Upper lobe of left lung (tissue), 6 donors: ENCODE data around the gene CST7. TPM values are rescaled to one million over a fixed set of nuclear protein-coding genes. Genes with fewer than 3 reads are reported as not detected.

Source experiments
- ATAC-seq, 2 donors: fragments of 200-7000 bp; cut with Tn5 transposase; one replicate each; pipeline ENCODE4 v1.9.1; 2022; ENCODE audit warnings: mild to moderate bottlenecking in 2 of 2, moderate library complexity in 2 of 2; ENCODE audit not compliant: low FRiP score in 2 of 2
- DNase-seq, 2 donors: peaks; one replicate each; pipeline ENCODE4 v3.0.0-alpha.2; 2019 to 2020
- H3K27ac ChIP-seq, 4 donors: fragments of 200-600 bp; sonication (generic); one replicate each; pipeline ENCODE4 v1.5.1; 2016 to 2019
- H3K27me3 ChIP-seq, 4 donors: fragments of 200-600 bp; sonication (generic); one replicate each; pipeline ENCODE4 v1.5.1; 2017 to 2019
- H3K36me3 ChIP-seq, 4 donors: fragments of 200-600 bp; sonication (generic); one replicate each; pipeline ENCODE4 v1.5.1; 2016 to 2019
- H3K4me1 ChIP-seq, 4 donors: fragments of 200-600 bp; sonication (generic); one replicate each; pipeline ENCODE4 v1.5.1; 2018 to 2019
- H3K4me3 ChIP-seq, 4 donors: fragments of 200-600 bp; sonication (generic); one replicate each; pipeline ENCODE4 v1.5.1; 2017 to 2019; ENCODE audit warnings: mild to moderate bottlenecking in 2 of 4, moderate library complexity in 1 of 4
- H3K9me3 ChIP-seq, 4 donors: fragments of 200-600 bp; sonication (generic); one replicate each; pipeline ENCODE4 v1.5.1; 2018 to 2019
- EP300 ChIP-seq, 4 donors: sonication (generic); formaldehyde crosslinking; IDR thresholded peaks; one replicate each; pipeline ENCODE4 v1.5.1; 2017; ENCODE audit warnings: antibody characterized with exemption in 4 of 4, control low read depth in 2 of 4
- POLR2A ChIP-seq, 4 donors: fragments of 450-650 bp; IDR thresholded peaks; one replicate each; pipeline ENCODE4 v1.5.1; 2016 to 2017; ENCODE audit warnings: antibody characterized with exemption in 4 of 4, mild to moderate bottlenecking in 2 of 4
- POLR2AphosphoS5 ChIP-seq, 2 donors: sonication (generic); formaldehyde crosslinking; IDR thresholded peaks; one replicate each; pipeline ENCODE4 v1.5.1; 2017; ENCODE audit warnings: antibody characterized with exemption in 2 of 2
- WGBS, 2 donors: methylation state at CpG; one replicate each; pipeline ENCODE4 v1.1.5; 2017 to 2018; 5-methylcytosine and 5-hydroxymethylcytosine counted together
- total RNA-seq, 6 donors: library from RNA; depleted of rRNA in 4 of 6; stranded (reverse); fragments of >200 nt in 4 of 6; gene quantifications; one replicate each; pipeline versions ENCODE4 v1.1.0 to v1.2.1, GENCODE V29; 2016 to 2021
- TF ChIP-seq, protein P1 (sequence below), 6 experiments: fragments of 450-650 bp in 4 of 6; fragments of 200-600 bp in 2 of 6; sonication (generic) in 2 of 6; IDR thresholded peaks; one replicate each; pipeline ENCODE4 v1.5.1; 2016 to 2019; ENCODE audit warnings: antibody characterized with exemption in 6 of 6
- donor health status: DM: no; HTN: no; CAD: no; lungs with moderate emphysema.
- donor health status: DM: no; HTN: yes; CAD: no; lungs with severe emphysema.

The CST7 gene
- total RNA-seq, 6 donors from 2014 or later = 13.7 to 28.3 (median 15.4) TPM; not detected in 1

DNA sequence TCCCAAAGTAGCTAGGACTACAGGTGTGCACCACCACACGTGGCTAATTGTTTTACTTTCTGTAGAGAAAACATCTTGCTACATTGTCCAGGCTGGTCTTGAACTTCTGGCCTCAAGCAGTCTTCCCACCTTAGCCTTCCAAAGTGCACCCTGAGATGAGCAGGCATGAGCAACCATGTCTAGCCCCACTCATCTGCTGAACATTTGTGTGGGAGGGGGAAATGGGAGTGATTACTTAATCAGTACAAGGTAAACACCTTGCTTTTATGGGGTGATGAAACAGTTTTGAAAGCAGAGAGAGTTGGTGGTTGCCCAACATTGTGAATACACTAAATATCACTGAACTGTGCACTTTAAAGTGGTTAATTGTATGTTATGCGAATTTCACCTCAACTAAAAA lies 38.2 kb downstream of the CST7 start:
- ATAC-seq = no peak
- TF ChIP-seq POLR2A (IDR thresholded peaks at IDR 0.05) (no peak), EP300 (IDR thresholded peaks at IDR 0.05) (no peak), POLR2AphosphoS5 (IDR thresholded peaks at IDR 0.05) (no peak)
- TF ChIP-seq, protein P1, sequence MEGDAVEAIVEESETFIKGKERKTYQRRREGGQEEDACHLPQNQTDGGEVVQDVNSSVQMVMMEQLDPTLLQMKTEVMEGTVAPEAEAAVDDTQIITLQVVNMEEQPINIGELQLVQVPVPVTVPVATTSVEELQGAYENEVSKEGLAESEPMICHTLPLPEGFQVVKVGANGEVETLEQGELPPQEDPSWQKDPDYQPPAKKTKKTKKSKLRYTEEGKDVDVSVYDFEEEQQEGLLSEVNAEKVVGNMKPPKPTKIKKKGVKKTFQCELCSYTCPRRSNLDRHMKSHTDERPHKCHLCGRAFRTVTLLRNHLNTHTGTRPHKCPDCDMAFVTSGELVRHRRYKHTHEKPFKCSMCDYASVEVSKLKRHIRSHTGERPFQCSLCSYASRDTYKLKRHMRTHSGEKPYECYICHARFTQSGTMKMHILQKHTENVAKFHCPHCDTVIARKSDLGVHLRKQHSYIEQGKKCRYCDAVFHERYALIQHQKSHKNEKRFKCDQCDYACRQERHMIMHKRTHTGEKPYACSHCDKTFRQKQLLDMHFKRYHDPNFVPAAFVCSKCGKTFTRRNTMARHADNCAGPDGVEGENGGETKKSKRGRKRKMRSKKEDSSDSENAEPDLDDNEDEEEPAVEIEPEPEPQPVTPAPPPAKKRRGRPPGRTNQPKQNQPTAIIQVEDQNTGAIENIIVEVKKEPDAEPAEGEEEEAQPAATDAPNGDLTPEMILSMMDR (IDR thresholded peaks at IDR 0.05) = no peak
- WGBS, 2 donors = 46 to 76% methylated on average over 2 of the region's 2 CpGs
- peak in 1 of 2 donors; percentile 29 for DNase-seq
- Histone ChIP-seq H3K9me3 (no peaks in the 10 kb centered on the region), H3K4me3 (no peak overlapping the region), H3K27ac (peak overlapping the region in 2 of 4 donors; percentile 12 to 67), H3K36me3 (peaks cover 0 to 13% (median 0%) of the 10 kb centered on the region in 4 donors), H3K4me1 (peaks cover 24 to 59% (median 29%) of the 10 kb centered on the region in 4 donors), H3K27me3 (no peaks in the 10 kb centered on the region)

DNA sequence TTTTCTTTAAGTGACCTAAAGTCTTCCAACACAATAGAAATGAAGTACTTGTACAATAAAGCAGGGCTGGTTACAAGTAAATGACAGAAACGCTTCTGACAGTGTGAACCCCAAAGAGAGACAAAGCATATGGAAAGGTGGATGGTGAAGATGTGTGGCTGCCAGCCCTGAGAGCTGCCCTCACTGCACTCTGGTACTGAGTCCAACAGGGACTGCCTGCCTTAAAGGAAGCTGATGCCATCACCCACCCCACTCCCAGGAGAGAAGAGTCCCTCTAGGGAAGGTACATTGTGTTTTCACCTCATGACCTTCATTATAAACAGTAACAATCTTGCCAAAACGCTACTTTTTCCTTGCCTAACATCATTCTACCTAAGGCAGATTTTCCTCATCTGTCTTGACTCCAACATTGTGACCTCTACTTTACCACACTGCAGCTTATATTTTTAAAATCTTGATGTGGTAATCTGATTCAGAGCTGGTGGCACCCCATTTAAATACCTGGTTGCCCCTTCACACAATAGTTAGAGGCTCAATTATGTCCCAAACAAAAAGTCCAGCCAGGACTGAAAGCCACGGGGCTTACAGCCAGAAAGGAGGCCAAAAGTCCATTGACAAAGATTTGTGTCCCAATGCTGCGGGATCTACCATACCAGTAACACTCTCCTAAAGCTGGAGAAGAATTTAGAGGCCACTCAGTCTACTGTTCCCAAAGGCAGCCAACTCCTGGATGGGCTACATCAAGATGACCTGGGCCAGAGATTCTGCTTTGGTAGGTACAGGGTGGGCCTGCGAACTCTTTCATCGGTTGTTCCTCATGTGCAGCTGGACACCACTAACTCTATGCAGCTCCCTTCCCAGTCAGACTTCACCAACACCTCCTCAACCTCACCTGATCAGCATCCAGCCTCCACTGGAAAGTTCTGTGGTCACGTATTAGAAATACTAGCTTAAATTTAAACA lies 39.1 kb downstream of the CST7 start:
- peaks cover 0 to 4% (median 0%) of the 10 kb centered on the region in 4 donors for H3K36me3 ChIP-seq
- ATAC-seq = no peak
- H3K9me3 ChIP-seq = no peaks in the 10 kb centered on the region
- H3K4me1 ChIP-seq = peaks cover 24 to 58% (median 27%) of the 10 kb centered on the region in 4 donors
- peak in 1 of 2 donors; percentile 25 for DNase-seq
- no peak overlapping the region for H3K4me3 ChIP-seq
- peak overlapping the region in 3 of 4 donors; percentile 9 to 67 (median 43) for H3K27ac ChIP-seq
- TF ChIP-seq POLR2A (IDR thresholded peaks at IDR 0.05) (no peak), EP300 (IDR thresholded peaks at IDR 0.05) (no peak), POLR2AphosphoS5 (IDR thresholded peaks at IDR 0.05) (no peak)
- TF ChIP-seq, protein P1 (IDR thresholded peaks at IDR 0.05) = no peak
- WGBS, 2 donors = 88 to 90% methylated on average over 7 of the region's 7 CpGs
- H3K27me3 ChIP-seq = no peaks in the 10 kb centered on the region

DNA sequence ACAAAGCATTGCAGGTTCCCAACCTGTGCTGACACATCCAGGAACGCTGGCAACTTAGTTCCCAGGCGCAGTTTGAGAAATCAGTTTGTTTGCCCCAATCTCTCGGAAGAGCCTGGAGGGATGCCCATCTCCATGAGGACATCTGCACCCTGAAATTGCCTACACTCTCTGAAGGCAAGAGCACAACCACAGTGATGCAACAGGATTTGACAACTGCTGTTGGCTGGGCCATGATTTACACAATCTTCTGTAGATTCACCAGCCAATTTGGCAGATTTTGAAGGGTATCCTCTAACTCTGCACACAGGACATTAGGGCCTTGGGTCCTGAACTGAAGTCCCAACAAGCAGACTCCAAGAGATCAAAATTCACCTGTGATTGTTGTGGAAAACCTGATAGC lies 40.1 kb downstream of the CST7 start:
- no peaks in the 10 kb centered on the region for H3K27me3 ChIP-seq
- ATAC-seq = no peak
- no peak overlapping the region for H3K4me3 ChIP-seq
- TF ChIP-seq, protein P1 (IDR thresholded peaks at IDR 0.05) = no peak
- no peak for TF ChIP-seq EP300 (IDR thresholded peaks at IDR 0.05)
- no peak for TF ChIP-seq POLR2AphosphoS5 (IDR thresholded peaks at IDR 0.05)
- no peak for TF ChIP-seq POLR2A (IDR thresholded peaks at IDR 0.05)
- DNase-seq = peak in 1 of 2 donors; percentile 21
- H3K9me3 ChIP-seq = no peaks in the 10 kb centered on the region
- peaks cover 31 to 63% (median 35%) of the 10 kb centered on the region in 4 donors for H3K4me1 ChIP-seq
- 71% methylated on average over 3 of the region's 3 CpGs for WGBS, 2 donors
- H3K27ac ChIP-seq = peak overlapping the region in 2 of 4 donors; percentile 43 to 67
- H3K36me3 ChIP-seq = no peaks in the 10 kb centered on the region

DNA sequence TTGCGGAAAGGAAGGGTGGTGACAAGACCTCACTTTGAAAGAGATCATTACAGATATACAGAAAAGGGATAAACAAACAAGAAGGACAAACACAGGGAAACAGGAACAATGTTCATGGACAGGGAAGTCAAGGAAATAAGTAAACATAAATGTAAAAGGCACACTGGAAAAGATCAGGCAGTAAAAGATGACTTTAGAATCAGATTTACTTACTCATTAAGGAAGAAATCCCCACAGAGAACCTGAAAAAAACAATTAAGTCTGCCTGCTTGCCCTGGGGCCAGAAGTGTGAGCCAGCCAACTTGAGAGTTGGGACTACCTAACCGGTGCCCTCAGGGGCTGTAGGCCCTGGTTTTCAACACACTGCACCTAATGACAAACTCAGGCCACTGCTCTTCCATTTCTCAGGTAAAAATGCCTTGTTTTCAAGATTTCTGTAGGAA lies 41.8 kb downstream of the CST7 start:
- Histone ChIP-seq H3K27me3 (no peaks in the 10 kb centered on the region), H3K27ac (peak overlapping the region in 1 of 4 donors; percentile 95), H3K4me3 (peak overlapping the region in 2 of 4 donors; percentile 65 to 77), H3K36me3 (no peaks in the 10 kb centered on the region), H3K9me3 (no peaks in the 10 kb centered on the region), H3K4me1 (peaks cover 31 to 58% (median 34%) of the 10 kb centered on the region in 4 donors)
- 80 to 88% methylated on average over 2 of the region's 2 CpGs for WGBS, 2 donors
- TF ChIP-seq POLR2A (IDR thresholded peaks at IDR 0.05) = no peak
- TF ChIP-seq, protein P1 (IDR thresholded peaks at IDR 0.05) = no peak
- TF ChIP-seq EP300 (IDR thresholded peaks at IDR 0.05) = no peak
- TF ChIP-seq POLR2AphosphoS5 (IDR thresholded peaks at IDR 0.05) = no peak
- DNase-seq (peak in 1 of 2 donors; percentile 20), ATAC-seq (no peak)
